Panc1 (cell line): Measurements from ENCODE around the gene CAPN9. TPM values are rescaled to one million over a fixed set of nuclear protein-coding genes. Genes with fewer than 3 reads are reported as not detected.
A peak's percentile ranks its signal among the peaks of the same experiment; 100 is the strongest.

Source experiments
- ATAC-seq: fragments of 200-7000 bp; cut with Tn5 transposase; 2 replicates; pipeline ENCODE4 v1.9.1; 2020; ENCODE audit warnings: mild to moderate bottlenecking, moderate library complexity
- BruUV-seq: library from RNA; stranded (reverse); fragments of 400-500 nt; replicated peaks from 2 replicates; lab custom pipeline; 2021; lab: Mats Ljungman, UMichigan
- CTCF ChIA-PET: fragments of 300-600 bp; sonication (Branson Sonifier 250); formaldehyde crosslinking; loops from one replicate; lab custom pipeline; 2022; ENCODE audit warnings: antibody characterized with exemption; lab: Charles Lee
- POLR2A ChIA-PET: fragments of 300-600 bp; sonication (Branson Sonifier 250); formaldehyde crosslinking; loops from one replicate; lab custom pipeline; 2022; ENCODE audit warnings: antibody characterized with exemption; lab: Charles Lee
- DNase-seq: peaks from one replicate; pipeline ENCODE4 v3.0.0-alpha.2; 2010; ENCODE audit warnings: low read depth, low spot score
- H3K27ac ChIP-seq: 2 replicates; pipeline ENCODE4 v1.5.1; 2011; ENCODE audit warnings: mild to moderate bottlenecking, low read length, inconsistent platforms
- H3K27me3 ChIP-seq: fragments of 200-500 bp; sonication (Bioruptor generic); 2 replicates; pipeline ENCODE4 v1.6.0; 2014; ENCODE audit warnings: low read length, inconsistent platforms; ENCODE audit not compliant: control insufficient read depth, insufficient read depth
- H3K36me3 ChIP-seq: fragments of 200-500 bp; sonication (Bioruptor generic); 2 replicates; pipeline ENCODE4 v1.5.1; 2014; ENCODE audit warnings: inconsistent platforms, mild to moderate bottlenecking, low read length, moderate library complexity; ENCODE audit not compliant: control insufficient read depth, insufficient read depth
- H3K4me1 ChIP-seq: 2 replicates; pipeline ENCODE4 v1.5.1; 2011; ENCODE audit warnings: inconsistent platforms, mild to moderate bottlenecking, low read length, moderate library complexity; ENCODE audit not compliant: control insufficient read depth, insufficient read depth
- H3K4me3 ChIP-seq, 2 experiments: 2 replicates each; pipeline ENCODE4 v1.5.1; 2011 to 2012; ENCODE audit warnings: low read depth in 2 of 2, low read length in 2 of 2, mild to moderate bottlenecking in 2 of 2, inconsistent platforms in 1 of 2, moderate library complexity in 1 of 2
- H3K9me3 ChIP-seq: fragments of 200-500 bp; sonication (Bioruptor generic); 2 replicates; pipeline ENCODE4 v1.5.1; 2014; ENCODE audit warnings: low read depth, mild to moderate bottlenecking, inconsistent platforms, low read length, moderate library complexity; ENCODE audit not compliant: control insufficient read depth, insufficient read depth
- CTCF ChIP-seq: fragments of 450-650 bp; IDR thresholded peaks from 2 replicates; pipeline ENCODE4 v1.5.1; 2017; ENCODE audit warnings: mild to moderate bottlenecking
- POLR2AphosphoS5 ChIP-seq: IDR thresholded peaks from 2 replicates; pipeline ENCODE4 v1.6.1; 2012; ENCODE audit warnings: mild to moderate bottlenecking, low read depth, low read length, moderate library complexity
- SIN3A ChIP-seq: IDR thresholded peaks from 2 replicates; pipeline ENCODE4 v1.6.1; 2012; ENCODE audit warnings: low read depth, mild to moderate bottlenecking, low read length, moderate library complexity, borderline replicate concordance; ENCODE audit not compliant: insufficient read depth
- TCF7L2 ChIP-seq: IDR thresholded peaks from 2 replicates; pipeline ENCODE4 v1.6.1; 2011; ENCODE audit warnings: mild to moderate bottlenecking, low read depth, low read length, inconsistent platforms
- in situ Hi-C: cut with HindIII; loops from 2 replicates; pipeline ENCODE4 v1.10.0; 2016; ENCODE audit warnings: low sequenced_read_pairs, low pct_unique_long_range_greater_than_20kb
- intact Hi-C: fragments of 100-400 bp; cut with micrococcal nuclease; formaldehyde crosslinking; loops from one replicate; pipeline ENCODE4 v1.10.0; 2022; ENCODE audit not compliant: unreplicated experiment
- total RNA-seq: library from RNA; stranded (reverse); gene quantifications from one replicate; pipeline ENCODE4 v1.2.1, GENCODE V29; 2021; ENCODE audit not compliant: unreplicated experiment
- TF ChIP-seq, protein P1 (sequence below), 2 experiments: IDR thresholded peaks; 2 replicates each; pipeline ENCODE4 v1.6.1; 2011 to 2012; ENCODE audit warnings: low read depth in 2 of 2, control low read depth in 1 of 2, low read length in 1 of 2, mild to moderate bottlenecking in 1 of 2, moderate library complexity in 1 of 2; ENCODE audit not compliant: insufficient read depth in 1 of 2

Gene CAPN9
- total RNA-seq, 1 experiment from 2014 or later: not detected

GRCh38 chr1:230850547-230850946 lies 103.4 kb downstream of the CAPN9 start:
- H3K27me3 ChIP-seq: no peaks in the 10 kb centered on the region
- DNase-seq (no peak), ATAC-seq (0 out of 2 replicates have a peak, but pooled peaks have one; percentile 42)
- no peak overlapping the region for H3K4me3 ChIP-seq
- intact Hi-C loops (no loop called here), in situ Hi-C loops (no loop called here)
- no peak overlapping the region for H3K27ac ChIP-seq
- CTCF ChIA-PET: no interaction called here
- TF ChIP-seq TCF7L2 (no peak), CTCF (no peak), SIN3A (no peak), POLR2AphosphoS5 (no peak)
- TF ChIP-seq, protein P1, sequence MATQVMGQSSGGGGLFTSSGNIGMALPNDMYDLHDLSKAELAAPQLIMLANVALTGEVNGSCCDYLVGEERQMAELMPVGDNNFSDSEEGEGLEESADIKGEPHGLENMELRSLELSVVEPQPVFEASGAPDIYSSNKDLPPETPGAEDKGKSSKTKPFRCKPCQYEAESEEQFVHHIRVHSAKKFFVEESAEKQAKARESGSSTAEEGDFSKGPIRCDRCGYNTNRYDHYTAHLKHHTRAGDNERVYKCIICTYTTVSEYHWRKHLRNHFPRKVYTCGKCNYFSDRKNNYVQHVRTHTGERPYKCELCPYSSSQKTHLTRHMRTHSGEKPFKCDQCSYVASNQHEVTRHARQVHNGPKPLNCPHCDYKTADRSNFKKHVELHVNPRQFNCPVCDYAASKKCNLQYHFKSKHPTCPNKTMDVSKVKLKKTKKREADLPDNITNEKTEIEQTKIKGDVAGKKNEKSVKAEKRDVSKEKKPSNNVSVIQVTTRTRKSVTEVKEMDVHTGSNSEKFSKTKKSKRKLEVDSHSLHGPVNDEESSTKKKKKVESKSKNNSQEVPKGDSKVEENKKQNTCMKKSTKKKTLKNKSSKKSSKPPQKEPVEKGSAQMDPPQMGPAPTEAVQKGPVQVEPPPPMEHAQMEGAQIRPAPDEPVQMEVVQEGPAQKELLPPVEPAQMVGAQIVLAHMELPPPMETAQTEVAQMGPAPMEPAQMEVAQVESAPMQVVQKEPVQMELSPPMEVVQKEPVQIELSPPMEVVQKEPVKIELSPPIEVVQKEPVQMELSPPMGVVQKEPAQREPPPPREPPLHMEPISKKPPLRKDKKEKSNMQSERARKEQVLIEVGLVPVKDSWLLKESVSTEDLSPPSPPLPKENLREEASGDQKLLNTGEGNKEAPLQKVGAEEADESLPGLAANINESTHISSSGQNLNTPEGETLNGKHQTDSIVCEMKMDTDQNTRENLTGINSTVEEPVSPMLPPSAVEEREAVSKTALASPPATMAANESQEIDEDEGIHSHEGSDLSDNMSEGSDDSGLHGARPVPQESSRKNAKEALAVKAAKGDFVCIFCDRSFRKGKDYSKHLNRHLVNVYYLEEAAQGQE (IDR thresholded peaks at IDR 0.05; ENCODE audit: insufficient read depth in 1 of 2, low read depth in 2 of 2, low read length in 1 of 2): no peak
- peaks cover 26% of the 10 kb centered on the region for H3K4me1 ChIP-seq
- POLR2A ChIA-PET: no interaction called here
- H3K9me3 ChIP-seq: peaks cover 8% of the 10 kb centered on the region; the same call in 1 of the 2 replicates
- no TSS peak for BruUV-seq
- no peaks in the 10 kb centered on the region for H3K36me3 ChIP-seq

- DNase-seq (no peak), ATAC-seq (no peak)
- intact Hi-C loops (no loop called here), in situ Hi-C loops (no loop called here)
- H3K4me1 ChIP-seq: peaks cover 26% of the 10 kb centered on the region
- CTCF ChIA-PET: no interaction called here
- TF ChIP-seq POLR2AphosphoS5 (no peak), CTCF (no peak), TCF7L2 (no peak), SIN3A (no peak)
- TF ChIP-seq, protein P1 (IDR thresholded peaks at IDR 0.05; ENCODE audit: insufficient read depth in 1 of 2, low read depth in 2 of 2, low read length in 1 of 2): no peak
- POLR2A ChIA-PET: no interaction called here
- no peaks in the 10 kb centered on the region for H3K27me3 ChIP-seq
- no peaks in the 10 kb centered on the region for H3K36me3 ChIP-seq
- H3K4me3 ChIP-seq: no peak overlapping the region
- H3K9me3 ChIP-seq: peaks cover 8% of the 10 kb centered on the region; the same call in 1 of the 2 replicates
- H3K27ac ChIP-seq: no peak overlapping the region; the same call in 1 of the 2 replicates
- no TSS peak for BruUV-seq
These were observed 104.1 kb downstream of the CAPN9 start for GRCh38 chr1:230851291-230851691.
